ENCODE data around the gene CARNS1. TPM values are rescaled to one million over a fixed set of nuclear protein-coding genes. Genes with fewer than 3 reads are reported as not detected.

Gene CARNS1
- total RNA-seq, 1 experiment from 2014 or later = 1.3 TPM

DNA sequence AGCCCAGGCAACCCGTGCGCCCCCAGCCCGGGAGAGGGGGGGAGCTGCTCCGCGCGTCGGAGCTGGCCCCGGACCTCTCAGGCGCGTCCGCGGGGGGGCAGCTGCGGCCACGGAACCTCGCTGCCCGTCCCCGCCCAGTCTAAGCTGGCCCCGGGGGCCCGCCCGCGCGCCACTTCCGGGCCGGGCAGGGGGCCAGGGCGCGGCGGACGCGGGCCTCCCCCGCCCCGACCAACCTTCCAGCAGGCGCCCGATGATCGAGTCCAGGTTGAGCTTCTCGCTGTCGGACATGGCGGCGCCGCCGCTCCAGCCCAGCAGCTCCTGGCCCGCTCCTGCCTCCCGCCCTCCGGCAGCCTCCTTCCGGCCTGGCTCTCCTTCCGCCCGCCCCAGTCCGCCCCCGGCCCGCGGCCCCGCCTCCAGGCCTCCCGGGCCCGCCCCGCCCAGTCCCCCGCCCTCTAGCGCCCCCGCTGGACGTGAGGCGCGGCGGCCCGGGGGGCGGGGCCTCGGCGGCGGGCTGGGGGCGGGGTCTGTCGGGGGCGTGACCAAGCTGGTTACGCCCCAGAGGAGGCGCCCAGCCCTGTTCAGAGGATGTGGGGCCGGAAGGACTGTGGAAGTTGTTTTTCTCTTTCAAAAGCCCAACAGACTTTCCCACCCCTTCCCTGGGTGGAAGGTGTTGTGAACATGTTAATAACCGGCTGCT, 13.8 kb upstream of the CARNS1 start, which contains the start of gene PPP1CA:
Gene PPP1CA, minus strand, starts transcription at position 364 of the 697 bp plus-strand sequence. Its CDS starts 76 bp downstream, at position 288.
- Mint-ChIP-seq H3K9me3 (no peaks in the 10 kb centered on the region), H3K27ac (peak within 1 kb of the TSS; percentile 78)

More for the DNA sequence above, 13.8 kb upstream of the CARNS1 start, which contains the start of gene PPP1CA:
- TF ChIP-seq ZNF219 (CRISPR knock-in tag; IDR thresholded peaks at IDR 0.05; ENCODE audit: borderline replicate concordance) (0 out of 2 replicates have a peak, but pooled peaks have one; percentile 25), FOXP1 (CRISPR knock-in tag; IDR thresholded peaks at IDR 0.05; ENCODE audit: borderline replicate concordance) (0 out of 2 replicates have a peak, but pooled peaks have one; percentile 39), CTCF (IDR thresholded peaks at IDR 0.05) (peak; percentile 46), FOXK1 (CRISPR knock-in tag; IDR thresholded peaks at IDR 0.05) (no peak), SP1 (CRISPR knock-in tag; conservative IDR thresholded peaks at IDR 0.05) (peak; percentile 88), ZNF532 (CRISPR knock-in tag; IDR thresholded peaks at IDR 0.05; ENCODE audit: borderline replicate concordance) (no peak), OVOL2 (CRISPR knock-in tag; IDR thresholded peaks at IDR 0.05; ENCODE audit: borderline replicate concordance) (no peak), ZNF232 (CRISPR knock-in tag; IDR thresholded peaks at IDR 0.05) (0 out of 2 replicates have a peak, but pooled peaks have one; percentile 51), PRDM15 (CRISPR knock-in tag; IDR thresholded peaks at IDR 0.05) (no peak)
- TF ChIP-seq, protein P1, sequence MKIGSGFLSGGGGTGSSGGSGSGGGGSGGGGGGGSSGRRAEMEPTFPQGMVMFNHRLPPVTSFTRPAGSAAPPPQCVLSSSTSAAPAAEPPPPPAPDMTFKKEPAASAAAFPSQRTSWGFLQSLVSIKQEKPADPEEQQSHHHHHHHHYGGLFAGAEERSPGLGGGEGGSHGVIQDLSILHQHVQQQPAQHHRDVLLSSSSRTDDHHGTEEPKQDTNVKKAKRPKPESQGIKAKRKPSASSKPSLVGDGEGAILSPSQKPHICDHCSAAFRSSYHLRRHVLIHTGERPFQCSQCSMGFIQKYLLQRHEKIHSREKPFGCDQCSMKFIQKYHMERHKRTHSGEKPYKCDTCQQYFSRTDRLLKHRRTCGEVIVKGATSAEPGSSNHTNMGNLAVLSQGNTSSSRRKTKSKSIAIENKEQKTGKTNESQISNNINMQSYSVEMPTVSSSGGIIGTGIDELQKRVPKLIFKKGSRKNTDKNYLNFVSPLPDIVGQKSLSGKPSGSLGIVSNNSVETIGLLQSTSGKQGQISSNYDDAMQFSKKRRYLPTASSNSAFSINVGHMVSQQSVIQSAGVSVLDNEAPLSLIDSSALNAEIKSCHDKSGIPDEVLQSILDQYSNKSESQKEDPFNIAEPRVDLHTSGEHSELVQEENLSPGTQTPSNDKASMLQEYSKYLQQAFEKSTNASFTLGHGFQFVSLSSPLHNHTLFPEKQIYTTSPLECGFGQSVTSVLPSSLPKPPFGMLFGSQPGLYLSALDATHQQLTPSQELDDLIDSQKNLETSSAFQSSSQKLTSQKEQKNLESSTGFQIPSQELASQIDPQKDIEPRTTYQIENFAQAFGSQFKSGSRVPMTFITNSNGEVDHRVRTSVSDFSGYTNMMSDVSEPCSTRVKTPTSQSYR (CRISPR knock-in tag; IDR thresholded peaks at IDR 0.05) = 0 out of 2 replicates have a peak, but pooled peaks have one; percentile 52
- TF ChIP-seq, protein P2, sequence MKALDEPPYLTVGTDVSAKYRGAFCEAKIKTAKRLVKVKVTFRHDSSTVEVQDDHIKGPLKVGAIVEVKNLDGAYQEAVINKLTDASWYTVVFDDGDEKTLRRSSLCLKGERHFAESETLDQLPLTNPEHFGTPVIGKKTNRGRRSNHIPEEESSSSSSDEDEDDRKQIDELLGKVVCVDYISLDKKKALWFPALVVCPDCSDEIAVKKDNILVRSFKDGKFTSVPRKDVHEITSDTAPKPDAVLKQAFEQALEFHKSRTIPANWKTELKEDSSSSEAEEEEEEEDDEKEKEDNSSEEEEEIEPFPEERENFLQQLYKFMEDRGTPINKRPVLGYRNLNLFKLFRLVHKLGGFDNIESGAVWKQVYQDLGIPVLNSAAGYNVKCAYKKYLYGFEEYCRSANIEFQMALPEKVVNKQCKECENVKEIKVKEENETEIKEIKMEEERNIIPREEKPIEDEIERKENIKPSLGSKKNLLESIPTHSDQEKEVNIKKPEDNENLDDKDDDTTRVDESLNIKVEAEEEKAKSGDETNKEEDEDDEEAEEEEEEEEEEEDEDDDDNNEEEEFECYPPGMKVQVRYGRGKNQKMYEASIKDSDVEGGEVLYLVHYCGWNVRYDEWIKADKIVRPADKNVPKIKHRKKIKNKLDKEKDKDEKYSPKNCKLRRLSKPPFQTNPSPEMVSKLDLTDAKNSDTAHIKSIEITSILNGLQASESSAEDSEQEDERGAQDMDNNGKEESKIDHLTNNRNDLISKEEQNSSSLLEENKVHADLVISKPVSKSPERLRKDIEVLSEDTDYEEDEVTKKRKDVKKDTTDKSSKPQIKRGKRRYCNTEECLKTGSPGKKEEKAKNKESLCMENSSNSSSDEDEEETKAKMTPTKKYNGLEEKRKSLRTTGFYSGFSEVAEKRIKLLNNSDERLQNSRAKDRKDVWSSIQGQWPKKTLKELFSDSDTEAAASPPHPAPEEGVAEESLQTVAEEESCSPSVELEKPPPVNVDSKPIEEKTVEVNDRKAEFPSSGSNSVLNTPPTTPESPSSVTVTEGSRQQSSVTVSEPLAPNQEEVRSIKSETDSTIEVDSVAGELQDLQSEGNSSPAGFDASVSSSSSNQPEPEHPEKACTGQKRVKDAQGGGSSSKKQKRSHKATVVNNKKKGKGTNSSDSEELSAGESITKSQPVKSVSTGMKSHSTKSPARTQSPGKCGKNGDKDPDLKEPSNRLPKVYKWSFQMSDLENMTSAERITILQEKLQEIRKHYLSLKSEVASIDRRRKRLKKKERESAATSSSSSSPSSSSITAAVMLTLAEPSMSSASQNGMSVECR (CRISPR knock-in tag; IDR thresholded peaks at IDR 0.05; ENCODE audit: borderline replicate concordance) = peak; percentile 14; the same call in 1 of the 2 replicates
- peak; percentile 86 for ATAC-seq
- H3K27me3 Mint-ChIP-seq (ENCODE audit: low read depth) = no peaks in the 10 kb centered on the region
- H3K36me3 Mint-ChIP-seq = peaks cover 13% of the 10 kb centered on the region
- H3K4me3 Mint-ChIP-seq = peak within 1 kb of the TSS; percentile 73
- ChIA-PET POLR2A (interaction anchor here (0.6 to 2.2 kb wide), 16 partner anchors 10 to 81 kb away, joined by 3 to 21 read pairs (median 6); partner anchors contain the start of genes AIP, PTPRCAP, RAD9A and RPS6KB2), CTCF (interaction anchor here (0.5 to 3.9 kb wide), 51 partner anchors 8 to 1179 kb away, joined by 3 to 112 read pairs (median 5); partner anchors contain the start of genes AIP, ANKRD13D, CLCF1 and CORO1B)
- peak; percentile 88 for DNase-seq (ENCODE audit: low spot score)
- H3K4me1 Mint-ChIP-seq = peaks cover 34% of the 10 kb centered on the region

Measured in WTC11 (cell line).